ENCODE measurements around the gene TRH. TPM values are rescaled to one million over a fixed set of nuclear protein-coding genes. Genes with fewer than 3 reads are reported as not detected.

Gene TRH
- total RNA-seq, 2 donors from 2014 or later, result not detected

- H3K27me3 ChIP-seq (replicated peaks; ENCODE audit: insufficient read depth), result peaks cover 14% of the 10 kb centered on the region
- H3K27ac ChIP-seq, result no peak overlapping the region
These were observed 3.6 kb downstream of the TRH start for GRCh38 chr3:129978123-129978522.

GRCh38 chr3:129979905-129980304 is 5.4 kb downstream of the TRH start:
- H3K4me1 ChIP-seq (ENCODE audit: control insufficient read depth in 1 of 2, low read depth in 2 of 2), result peaks cover 1 to 13% of the 10 kb centered on the region in 2 donors
- H3K27me3 ChIP-seq (replicated peaks; ENCODE audit: insufficient read depth), result peaks cover 14% of the 10 kb centered on the region
- no peak overlapping the region for H3K27ac ChIP-seq
- no peak for ATAC-seq (ENCODE audit: insufficient number of reproducible peaks, low FRiP score, low read depth)
- H3K9me3 ChIP-seq, result no peaks in the 10 kb centered on the region
- H3K36me3 ChIP-seq, result no peaks in the 10 kb centered on the region
- no peak for TF ChIP-seq CTCF (IDR thresholded peaks at IDR 0.05)
- H3K4me3 ChIP-seq, result no peak overlapping the region
- no peak for DNase-seq (ENCODE audit: low spot score)

More at GRCh38 chr3:129978123-129978522, 3.6 kb downstream of the TRH start:
- ATAC-seq (ENCODE audit: insufficient number of reproducible peaks, low FRiP score, low read depth) (no peak), DNase-seq (ENCODE audit: low spot score) (no peak)
- TF ChIP-seq CTCF (IDR thresholded peaks at IDR 0.05), result no peak
- H3K36me3 ChIP-seq, result no peaks in the 10 kb centered on the region
- H3K4me1 ChIP-seq (ENCODE audit: control insufficient read depth in 1 of 2, low read depth in 2 of 2), result peaks cover 7 to 20% of the 10 kb centered on the region in 2 donors
- H3K4me3 ChIP-seq, result no peak overlapping the region
- H3K9me3 ChIP-seq, result no peaks in the 10 kb centered on the region

GRCh38 chr3:129983561-129983960 is 9.0 kb downstream of the TRH start:
- Histone ChIP-seq H3K27ac (no peak overlapping the region), H3K27me3 (replicated peaks; ENCODE audit: insufficient read depth) (no peaks in the 10 kb centered on the region), H3K4me3 (no peak overlapping the region), H3K36me3 (no peaks in the 10 kb centered on the region), H3K4me1 (ENCODE audit: control insufficient read depth in 1 of 2, low read depth in 2 of 2) (no peaks in the 10 kb centered on the region), H3K9me3 (no peaks in the 10 kb centered on the region)
- ATAC-seq (ENCODE audit: insufficient number of reproducible peaks, low FRiP score, low read depth) (no peak), DNase-seq (ENCODE audit: low spot score) (no peak)
- TF ChIP-seq CTCF (IDR thresholded peaks at IDR 0.05), result no peak

- Histone ChIP-seq H3K9me3 (no peaks in the 10 kb centered on the region), H3K27me3 (replicated peaks; ENCODE audit: insufficient read depth) (no peaks in the 10 kb centered on the region), H3K36me3 (no peaks in the 10 kb centered on the region), H3K4me3 (no peak overlapping the region), H3K4me1 (ENCODE audit: control insufficient read depth in 1 of 2, low read depth in 2 of 2) (no peaks in the 10 kb centered on the region), H3K27ac (no peak overlapping the region)
- ATAC-seq (ENCODE audit: insufficient number of reproducible peaks, low FRiP score, low read depth), result no peak
- no peak for DNase-seq (ENCODE audit: low spot score)
- no peak for TF ChIP-seq CTCF (IDR thresholded peaks at IDR 0.05)
These were observed 9.6 kb downstream of the TRH start for GRCh38 chr3:129984125-129984524.

GRCh38 chr3:129985113-129985512 is 10.6 kb downstream of the TRH start:
- Histone ChIP-seq H3K27me3 (replicated peaks; ENCODE audit: insufficient read depth) (no peaks in the 10 kb centered on the region), H3K4me3 (no peak overlapping the region), H3K36me3 (no peaks in the 10 kb centered on the region), H3K27ac (no peak overlapping the region), H3K9me3 (no peaks in the 10 kb centered on the region), H3K4me1 (ENCODE audit: control insufficient read depth in 1 of 2, low read depth in 2 of 2) (no peaks in the 10 kb centered on the region)
- no peak for TF ChIP-seq CTCF (IDR thresholded peaks at IDR 0.05)
- no peak for ATAC-seq (ENCODE audit: insufficient number of reproducible peaks, low FRiP score, low read depth)
- DNase-seq (ENCODE audit: low spot score), result no peak

Measured in thoracic aorta (tissue), 2 donors.